Duodenal mucosa (tissue), 2 donors: ENCODE data around the gene RPE65.
"Not testable (repeated sequence)": the region's sequence is repeated elsewhere in the genome, so short reads cannot be mapped to it uniquely, and the experiment has no call there.

Experiments used
- H3K27ac ChIP-seq: one replicate; pipeline ENCODE4 v1.7.0; 2013; ENCODE audit warnings: low read depth, low read length
- H3K27me3 ChIP-seq, 2 donors: one replicate each; pipeline ENCODE4 v1.7.0; 2013; ENCODE audit warnings: low read length in 2 of 2, control low read depth in 1 of 2; ENCODE audit not compliant: insufficient read depth in 2 of 2, control insufficient read depth in 1 of 2
- H3K36me3 ChIP-seq, 2 donors: one replicate each; pipeline ENCODE4 v1.7.0; 2013; ENCODE audit warnings: low read length in 2 of 2, control low read depth in 1 of 2; ENCODE audit not compliant: insufficient read depth in 2 of 2, control insufficient read depth in 1 of 2
- H3K4me1 ChIP-seq, 2 donors: one replicate each; pipeline ENCODE4 v1.7.0; 2013; ENCODE audit warnings: low read length in 2 of 2, control low read depth in 1 of 2; ENCODE audit not compliant: insufficient read depth in 2 of 2, control insufficient read depth in 1 of 2
- H3K4me3 ChIP-seq, 2 donors: one replicate each; pipeline ENCODE4 v1.7.0; 2013; ENCODE audit warnings: low read length in 2 of 2, low read depth in 1 of 2
- H3K9ac ChIP-seq, 2 donors: one replicate each; pipeline ENCODE4 v1.7.0; 2013; ENCODE audit warnings: low read length in 2 of 2, low read depth in 1 of 2
- H3K9me3 ChIP-seq, 2 donors: one replicate each; pipeline ENCODE4 v1.7.0; 2013; ENCODE audit warnings: low read length in 2 of 2, control low read depth in 1 of 2; ENCODE audit not compliant: control insufficient read depth in 1 of 2

Gene RPE65

GRCh38 chr1:68449901-68450300 lies at the start of gene RPE65:
RPE65 (minus strand) TSS chr1:68449954; CDS start chr1:68449905, 49 bp downstream.
- H3K9ac ChIP-seq: no peak within 1 kb of the TSS
- H3K36me3 ChIP-seq: no peaks in the 10 kb centered on the region
- no peak within 1 kb of the TSS for H3K27ac ChIP-seq
- H3K4me3 ChIP-seq: no peak within 1 kb of the TSS
- H3K27me3 ChIP-seq: no peaks in the 10 kb centered on the region
- H3K9me3 ChIP-seq: no peaks in the 10 kb centered on the region
- no peaks in the 10 kb centered on the region for H3K4me1 ChIP-seq

GRCh38 chr1:68497358-68497698 lies 47.6 kb upstream of the RPE65 start:
- peak overlapping the region; percentile 95 to 97 for H3K4me3 ChIP-seq
- peaks cover 10 to 12% of the 10 kb centered on the region in 2 donors for H3K4me1 ChIP-seq
- H3K36me3 ChIP-seq: no peaks in the 10 kb centered on the region
- no peak overlapping the region for H3K27ac ChIP-seq
- no peaks in the 10 kb centered on the region for H3K9me3 ChIP-seq
- H3K27me3 ChIP-seq: no peaks in the 10 kb centered on the region
- H3K9ac ChIP-seq: peak overlapping the region; percentile 36 to 73

GRCh38 chr1:68496680-68497357 lies 47.1 kb upstream of the RPE65 start, which contains the start of gene DEPDC1:
DEPDC1 (minus strand) TSS chr1:68497082; CDS start chr1:68496999, 83 bp downstream.
- no peaks in the 10 kb centered on the region for H3K36me3 ChIP-seq
- H3K4me1 ChIP-seq: peaks cover 10 to 12% of the 10 kb centered on the region in 2 donors
- H3K27me3 ChIP-seq: no peaks in the 10 kb centered on the region
- peak within 1 kb of the TSS; percentile 58 to 73 for H3K9ac ChIP-seq
- H3K9me3 ChIP-seq: no peaks in the 10 kb centered on the region
- no peak within 1 kb of the TSS for H3K27ac ChIP-seq
- H3K4me3 ChIP-seq: peak within 1 kb of the TSS; percentile 95 to 97

GRCh38 chr1:68495968-68496679 lies 46.4 kb upstream of the RPE65 start:
- no peaks in the 10 kb centered on the region for H3K36me3 ChIP-seq
- peak overlapping the region; percentile 95 to 97 for H3K4me3 ChIP-seq
- no peaks in the 10 kb centered on the region for H3K9me3 ChIP-seq
- H3K4me1 ChIP-seq: peaks cover 10 to 12% of the 10 kb centered on the region in 2 donors
- H3K27ac ChIP-seq: no peak overlapping the region
- peak overlapping the region; percentile 58 to 73 for H3K9ac ChIP-seq
- no peaks in the 10 kb centered on the region for H3K27me3 ChIP-seq

GRCh38 chr1:68495532-68495931 lies 45.8 kb upstream of the RPE65 start:
- peaks cover 10 to 12% of the 10 kb centered on the region in 2 donors for H3K4me1 ChIP-seq
- H3K9me3 ChIP-seq: no peaks in the 10 kb centered on the region
- no peaks in the 10 kb centered on the region for H3K36me3 ChIP-seq
- H3K27ac ChIP-seq: no peak overlapping the region
- H3K4me3 ChIP-seq: peak overlapping the region in 1 of 2 donors; percentile 95
- peak overlapping the region in 1 of 2 donors; percentile 1 for H3K9ac ChIP-seq
- no peaks in the 10 kb centered on the region for H3K27me3 ChIP-seq

- H3K4me1 ChIP-seq: peaks cover 10 to 12% of the 10 kb centered on the region in 2 donors
- no peaks in the 10 kb centered on the region for H3K36me3 ChIP-seq
- H3K9ac ChIP-seq: no peak overlapping the region
- H3K27me3 ChIP-seq: no peaks in the 10 kb centered on the region
- no peaks in the 10 kb centered on the region for H3K9me3 ChIP-seq
- no peak overlapping the region for H3K4me3 ChIP-seq
- H3K27ac ChIP-seq: no peak overlapping the region
Measured at GRCh38 chr1:68493193-68493592, 43.4 kb upstream of the RPE65 start.

- H3K9ac ChIP-seq, H3K36me3 ChIP-seq, H3K9me3 ChIP-seq, H3K4me3 ChIP-seq, H3K27me3 ChIP-seq, H3K27ac ChIP-seq: not testable (repeated sequence)
- H3K4me1 ChIP-seq: peaks cover 10 to 12% of the 10 kb centered on the region in 2 donors
Measured at GRCh38 chr1:68492255-68492654, 42.5 kb upstream of the RPE65 start.

- no peaks in the 10 kb centered on the region for H3K4me1 ChIP-seq
- H3K9me3 ChIP-seq: no peaks in the 10 kb centered on the region
- no peaks in the 10 kb centered on the region for H3K36me3 ChIP-seq
- no peaks in the 10 kb centered on the region for H3K27me3 ChIP-seq
- H3K4me3 ChIP-seq: no peak overlapping the region
- no peak overlapping the region for H3K9ac ChIP-seq
- H3K27ac ChIP-seq: no peak overlapping the region
Measured at GRCh38 chr1:68490046-68490651, 40.4 kb upstream of the RPE65 start.

- H3K4me3 ChIP-seq: no peak overlapping the region
- no peaks in the 10 kb centered on the region for H3K4me1 ChIP-seq
- H3K27me3 ChIP-seq: no peaks in the 10 kb centered on the region
- H3K36me3 ChIP-seq: peaks cover 0 to 3% of the 10 kb centered on the region in 2 donors
- no peak overlapping the region for H3K9ac ChIP-seq
- no peaks in the 10 kb centered on the region for H3K9me3 ChIP-seq
- H3K27ac ChIP-seq: no peak overlapping the region
Measured at GRCh38 chr1:68485431-68486022, 35.8 kb upstream of the RPE65 start.

GRCh38 chr1:68484618-68485017 lies 34.9 kb upstream of the RPE65 start:
- H3K9me3 ChIP-seq: no peaks in the 10 kb centered on the region
- no peaks in the 10 kb centered on the region for H3K4me1 ChIP-seq
- no peak overlapping the region for H3K9ac ChIP-seq
- H3K36me3 ChIP-seq: peaks cover 0 to 3% of the 10 kb centered on the region in 2 donors
- no peak overlapping the region for H3K27ac ChIP-seq
- H3K27me3 ChIP-seq: no peaks in the 10 kb centered on the region
- H3K4me3 ChIP-seq: no peak overlapping the region
